ENCODE data around the gene USP14. TPM values are rescaled to one million over a fixed set of nuclear protein-coding genes. Genes with fewer than 3 reads are reported as not detected.

Gene USP14
- 27.0 and 93.2 TPM in 2 replicates for total RNA-seq

GRCh38 chr18:158128-159036, at the start of gene USP14:
TSS of gene USP14 (plus strand) at chr18:158557. CDS start at chr18:158699, 142 bp downstream.

Other genes starting within 250 kb of the USP14 start
- under 0.01 and 0.43 TPM in 2 replicates for gene TUBB8B, start 108.9 kb upstream of the USP14 start, total RNA-seq
- gene THOC1, start 109.5 kb downstream of the USP14 start, total RNA-seq: 35.9 and 42.6 TPM in 2 replicates

Measured in nasal cavity respiratory epithelium epithelial cell of viscerocranial mucosa (primary cell).